Raji (cell line): Measurements from ENCODE around the gene ABCB9.

Experiments
- POLR2A ChIP-seq: IDR thresholded peaks from 2 replicates; pipeline ENCODE4 v1.6.1; 2011; ENCODE audit warnings: low read depth, low read length, control low read depth; ENCODE audit not compliant: insufficient read depth

Gene ABCB9

GRCh38 chr12:122996621-122997342 is 30.5 kb upstream of the ABCB9 start:
- TF ChIP-seq POLR2A, result no peak

- TF ChIP-seq POLR2A, result no peak
Observed at GRCh38 chr12:122996188-122996601, 29.9 kb upstream of the ABCB9 start.

GRCh38 chr12:122995503-122996187 is 29.4 kb upstream of the ABCB9 start:
- TF ChIP-seq POLR2A, result no peak

- no peak for TF ChIP-seq POLR2A
Observed at GRCh38 chr12:122994781-122995502, 28.7 kb upstream of the ABCB9 start.

GRCh38 chr12:122994140-122994675 is 27.9 kb upstream of the ABCB9 start:
- TF ChIP-seq POLR2A, result no peak

- TF ChIP-seq POLR2A, result no peak
Observed at GRCh38 chr12:122992386-122992785, 26.1 kb upstream of the ABCB9 start.

- TF ChIP-seq POLR2A, result no peak
Observed at GRCh38 chr12:122991623-122992275, 25.5 kb upstream of the ABCB9 start.

GRCh38 chr12:122990961-122991622 is 24.8 kb upstream of the ABCB9 start:
- no peak for TF ChIP-seq POLR2A

GRCh38 chr12:122990561-122990960 is 24.3 kb upstream of the ABCB9 start:
- TF ChIP-seq POLR2A, result no peak

GRCh38 chr12:122989874-122990419 is 23.7 kb upstream of the ABCB9 start:
- no peak for TF ChIP-seq POLR2A

GRCh38 chr12:122989225-122989839 is 23.1 kb upstream of the ABCB9 start:
- TF ChIP-seq POLR2A, result no peak

GRCh38 chr12:122988612-122989212 is 22.4 kb upstream of the ABCB9 start:
- no peak for TF ChIP-seq POLR2A

GRCh38 chr12:122988036-122988435 is 21.8 kb upstream of the ABCB9 start:
- no peak for TF ChIP-seq POLR2A
